H9 (cell line): ENCODE measurements around the gene SIGLEC1. TPM values are rescaled to one million over a fixed set of nuclear protein-coding genes. Genes with fewer than 3 reads are reported as not detected.

Experiments used
- DNase-seq: peaks from one replicate; pipeline ENCODE4 v3.0.0-alpha.2; 2017
- H2AFZ ChIP-seq: one replicate; pipeline ENCODE4 v1.6.1; 2013; ENCODE audit warnings: mild to moderate bottlenecking, low read length, control low read depth, moderate library complexity
- H2AK5ac ChIP-seq: 2 replicates; pipeline ENCODE4 v1.6.1; 2013; ENCODE audit warnings: low read length, control low read depth, mixed read lengths; ENCODE audit not compliant: insufficient read length
- H2BK120ac ChIP-seq: one replicate; pipeline ENCODE4 v1.6.1; 2013; ENCODE audit warnings: low read depth, mild to moderate bottlenecking, low read length, control low read depth, inconsistent platforms; ENCODE audit not compliant: poor library complexity, severe bottlenecking
- H2BK12ac ChIP-seq: 2 replicates; pipeline ENCODE4 v1.6.1; 2013; ENCODE audit warnings: low read length, control low read depth, mixed read lengths, low read depth; ENCODE audit not compliant: insufficient read length
- H2BK15ac ChIP-seq: 2 replicates; pipeline ENCODE4 v1.6.1; 2013; ENCODE audit warnings: low read depth, low read length, control low read depth
- H2BK20ac ChIP-seq: one replicate; pipeline ENCODE4 v1.6.1; 2013; ENCODE audit warnings: low read depth, mild to moderate bottlenecking, low read length, control low read depth, inconsistent platforms; ENCODE audit not compliant: poor library complexity, severe bottlenecking
- H2BK5ac ChIP-seq: 2 replicates; pipeline ENCODE4 v1.6.1; 2013; ENCODE audit warnings: low read length, control low read depth, mixed read lengths; ENCODE audit not compliant: insufficient read length
- H3K14ac ChIP-seq: 2 replicates; pipeline ENCODE4 v1.6.1; 2013; ENCODE audit warnings: low read length, control low read depth; ENCODE audit not compliant: insufficient read depth
- H3K18ac ChIP-seq: 2 replicates; pipeline ENCODE4 v1.6.1; 2013; ENCODE audit warnings: low read depth, mild to moderate bottlenecking, mixed read lengths, low read length, control low read depth; ENCODE audit not compliant: insufficient read length
- H3K23ac ChIP-seq: 2 replicates; pipeline ENCODE4 v1.6.1; 2013; ENCODE audit warnings: low read length, control low read depth, mixed read lengths, low read depth; ENCODE audit not compliant: insufficient read length
- H3K23me2 ChIP-seq: 2 replicates; pipeline ENCODE4 v1.6.1; 2013; ENCODE audit warnings: low read depth, mild to moderate bottlenecking, mixed read lengths, low read length, control low read depth; ENCODE audit not compliant: insufficient read length, poor library complexity, severe bottlenecking
- H3K27ac ChIP-seq: 2 replicates; pipeline ENCODE4 v1.5.1; 2013; ENCODE audit warnings: low read length, control low read depth, mixed read lengths, low read depth; ENCODE audit not compliant: insufficient read length
- H3K27me3 ChIP-seq: 2 replicates; pipeline ENCODE4 v1.6.1; 2013; ENCODE audit warnings: low read length, control low read depth, inconsistent platforms; ENCODE audit not compliant: insufficient read depth
- H3K4ac ChIP-seq: 2 replicates; pipeline ENCODE4 v1.6.1; 2013; ENCODE audit warnings: low read depth, mild to moderate bottlenecking, control low read depth, inconsistent platforms, low read length, moderate library complexity
- H3K4me1 ChIP-seq: 2 replicates; pipeline ENCODE4 v1.6.1; 2013; ENCODE audit warnings: low read length, control low read depth, inconsistent platforms; ENCODE audit not compliant: insufficient read depth
- H3K4me2 ChIP-seq: 2 replicates; pipeline ENCODE4 v1.6.1; 2013; ENCODE audit warnings: low read length, control low read depth, mixed read lengths; ENCODE audit not compliant: insufficient read length, insufficient read depth
- H3K56ac ChIP-seq: 2 replicates; pipeline ENCODE4 v1.6.1; 2013; ENCODE audit warnings: low read depth, mild to moderate bottlenecking, mixed read lengths, low read length, control low read depth; ENCODE audit not compliant: insufficient read length
- H3K79me1 ChIP-seq: 2 replicates; pipeline ENCODE4 v1.6.1; 2013; ENCODE audit warnings: low read depth, mild to moderate bottlenecking, moderate library complexity, low read length, control low read depth, inconsistent platforms; ENCODE audit not compliant: insufficient read depth, poor library complexity, severe bottlenecking
- H3K79me2 ChIP-seq: 2 replicates; pipeline ENCODE4 v1.6.1; 2013; ENCODE audit warnings: low read length, control low read depth, inconsistent platforms; ENCODE audit not compliant: insufficient read depth
- H3K9ac ChIP-seq: 2 replicates; pipeline ENCODE4 v1.6.1; 2013; ENCODE audit warnings: low read length, control low read depth, mixed read lengths; ENCODE audit not compliant: insufficient read length; ENCODE audit errors: extremely low read depth
- H3K9me3 ChIP-seq: one replicate; pipeline ENCODE4 v1.6.1; 2013; ENCODE audit warnings: low read depth, low read length, inconsistent platforms; ENCODE audit not compliant: control insufficient read depth
- H3T11ph ChIP-seq: one replicate; pipeline ENCODE4 v1.6.1; 2013; ENCODE audit warnings: mild to moderate bottlenecking, low read length, control low read depth, inconsistent platforms
- H4K20me1 ChIP-seq: one replicate; pipeline ENCODE4 v1.6.1; 2013; ENCODE audit not compliant: control insufficient read depth, insufficient read length, insufficient read depth
- H4K5ac ChIP-seq: 2 replicates; pipeline ENCODE4 v1.6.1; 2013; ENCODE audit warnings: low read depth, mild to moderate bottlenecking, mixed read lengths, low read length, control low read depth; ENCODE audit not compliant: insufficient read length
- H4K8ac ChIP-seq: replicated peaks from 2 replicates; pipeline ENCODE4 v1.6.1; 2013; ENCODE audit warnings: low read length, control low read depth, mixed read lengths, low read depth; ENCODE audit not compliant: insufficient read length
- H4K91ac ChIP-seq: 2 replicates; pipeline ENCODE4 v1.6.1; 2013; ENCODE audit warnings: low read depth, mild to moderate bottlenecking, moderate library complexity, mixed read lengths, low read length, control low read depth; ENCODE audit not compliant: insufficient read length
- H3K27ac Mint-ChIP-seq, 3 experiments: 2 replicates in 2 of 3; 3 replicates in 1 of 3; pipeline ENCODE4 v1.8.0; 2020 to 2021; ENCODE audit warnings: mixed read lengths in 3 of 3, mild to moderate bottlenecking in 1 of 3, moderate library complexity in 1 of 3
- H3K27me3 Mint-ChIP-seq: 2 replicates; pipeline ENCODE4 v1.8.0; 2021; ENCODE audit warnings: low read depth, mild to moderate bottlenecking, moderate library complexity, mixed read lengths
- H3K36me3 Mint-ChIP-seq, 3 experiments: 2 replicates in 2 of 3; 3 replicates in 1 of 3; pipeline ENCODE4 v1.8.0; 2020 to 2021; ENCODE audit warnings: low read depth in 3 of 3, mixed read lengths in 3 of 3; ENCODE audit not compliant: insufficient read depth in 1 of 3
- H3K4me1 Mint-ChIP-seq, 2 experiments: 2 replicates each; pipeline ENCODE4 v1.8.0; 2020; ENCODE audit warnings: mixed read lengths in 2 of 2
- H3K4me3 Mint-ChIP-seq, 2 experiments: 2 replicates in 1 of 2; 3 replicates in 1 of 2; pipeline ENCODE4 v1.8.0; 2020 to 2021; ENCODE audit warnings: mild to moderate bottlenecking in 2 of 2, mixed read lengths in 2 of 2, moderate library complexity in 1 of 2
- H3K9me3 Mint-ChIP-seq, 2 experiments: 2 replicates in 1 of 2; 3 replicates in 1 of 2; pipeline ENCODE4 v1.8.0; 2020; ENCODE audit warnings: mild to moderate bottlenecking in 2 of 2, mixed read lengths in 2 of 2, moderate library complexity in 1 of 2
- CTCF ChIP-seq: fragments of 200-600 bp; sonication (generic); conservative IDR thresholded peaks from 3 replicates; pipeline ENCODE4 v1.8.0; 2021; ENCODE audit warnings: antibody characterized with exemption, mild to moderate bottlenecking
- WGBS: extraction: QIAGEN DNeasy Blood & Tissue Kit; methylation state at CpG from one replicate; pipeline ENCODE4 v1.1.7; 2013; ENCODE audit warnings: missing lambda C conversion rate, low lambda C conversion rate, mixed read lengths; ENCODE audit not compliant: insufficient read length; ENCODE audit errors: extremely low coverage; 5-methylcytosine and 5-hydroxymethylcytosine counted together
- total RNA-seq: library from RNA; stranded (reverse); gene quantifications from 2 replicates; pipeline ENCODE4 v1.2.1, GENCODE V29; 2021

SIGLEC1 gene
- total RNA-seq, 1 experiment from 2014 or later, result not detected

- no peak overlapping the region for H4K91ac ChIP-seq
- no peaks in the 10 kb centered on the region for H3K9me3 ChIP-seq
- H3K4me3 Mint-ChIP-seq, result 0 out of 5 replicates have a peak overlapping the region, but pooled peaks of 1 of the 2 experiments have one; percentile 16
- no peak overlapping the region for H3K56ac ChIP-seq
- WGBS, result no CpG with 5 or more reads among the region's 8 CpGs
- DNase-seq, result peak; percentile 18
- H3K4me1 Mint-ChIP-seq, result peaks cover 5 to 25% of the 10 kb centered on the region in 2 experiments
- H3K27ac Mint-ChIP-seq, result no peak overlapping the region
- H3K18ac ChIP-seq, result no peak overlapping the region
- H2BK120ac ChIP-seq, result no peak overlapping the region
- H3K79me1 ChIP-seq, result no peaks in the 10 kb centered on the region
- H2BK20ac ChIP-seq, result no peak overlapping the region
- H3K27me3 ChIP-seq, result no peaks in the 10 kb centered on the region; the same call in 1 of the 2 replicates
- no peak overlapping the region for H4K5ac ChIP-seq
- no peak overlapping the region for H2AK5ac ChIP-seq
- no peaks in the 10 kb centered on the region for H4K20me1 ChIP-seq
- no peak overlapping the region for H3K27ac ChIP-seq
- H3K4me2 ChIP-seq, result no peak overlapping the region
- H3K23me2 ChIP-seq, result no peaks in the 10 kb centered on the region
- H3K9me3 Mint-ChIP-seq, result peaks cover 0 to under 1% of the 10 kb centered on the region in 2 experiments; a peak in 2 of 5 replicates
- no peak overlapping the region for H3K4ac ChIP-seq
- no peaks in the 10 kb centered on the region for H3K36me3 Mint-ChIP-seq
- no peak for TF ChIP-seq CTCF
- no peak overlapping the region for H2BK15ac ChIP-seq
- no peak overlapping the region for H3T11ph ChIP-seq
- no peaks in the 10 kb centered on the region for H3K79me2 ChIP-seq
- H3K27me3 Mint-ChIP-seq, result peaks cover 67% of the 10 kb centered on the region
- no peak overlapping the region for H4K8ac ChIP-seq
- H3K23ac ChIP-seq, result no peak overlapping the region
- H3K4me1 ChIP-seq, result no peaks in the 10 kb centered on the region
- H3K14ac ChIP-seq, result no peak overlapping the region
- H2BK12ac ChIP-seq, result no peak overlapping the region
- no peak overlapping the region for H2AFZ ChIP-seq
- H3K9ac ChIP-seq, result no peak overlapping the region
- no peak overlapping the region for H2BK5ac ChIP-seq
Measured at GRCh38 chr20:3729811-3730540, 17.6 kb upstream of the SIGLEC1 start.
